Activated naive CD8-positive, alpha-beta T cell treated with anti-CD3 and anti-CD28 coated beads, Interleukin-2, amount 50 U/mL, for 16 hours (primary cell): ENCODE data around the gene SLC29A1.
"Not testable (repeated sequence)": the region's sequence is repeated elsewhere in the genome, so short reads cannot be mapped to it uniquely, and the experiment has no call there.

ENCODE experiments used
- DNase-seq: peaks from one replicate; pipeline ENCODE4 v3.0.0-alpha.2; 2020; ENCODE audit warnings: low read depth, low spot score

The SLC29A1 gene

GRCh38 chr6:44223319-44224028, at the start of gene SLC29A1:
Gene SLC29A1, plus strand, starts transcription at chr6:44223595. Its CDS starts 3,719 bp downstream, at chr6:44227314.
- peak; percentile 66 for DNase-seq

- DNase-seq: no peak
Measured at GRCh38 chr6:44176130-44176761, 47.1 kb upstream of the SLC29A1 start.

GRCh38 chr6:44176762-44177509, 46.5 kb upstream of the SLC29A1 start:
- no peak for DNase-seq

- DNase-seq: no peak
Measured at GRCh38 chr6:44177691-44178423, 45.5 kb upstream of the SLC29A1 start.

GRCh38 chr6:44178424-44179071, 44.8 kb upstream of the SLC29A1 start:
- DNase-seq: no peak

GRCh38 chr6:44179072-44179536, 44.3 kb upstream of the SLC29A1 start:
- no peak for DNase-seq

GRCh38 chr6:44179648-44180047, 43.7 kb upstream of the SLC29A1 start:
- DNase-seq: no peak

- no peak for DNase-seq
Measured at GRCh38 chr6:44180406-44180805, 43.0 kb upstream of the SLC29A1 start.

- no peak for DNase-seq
Measured at GRCh38 chr6:44180886-44181285, 42.5 kb upstream of the SLC29A1 start.

GRCh38 chr6:44181784-44182183, 41.6 kb upstream of the SLC29A1 start:
- DNase-seq: not testable (repeated sequence)

- no peak for DNase-seq
Measured at GRCh38 chr6:44182911-44183390, 40.4 kb upstream of the SLC29A1 start.

GRCh38 chr6:44183783-44184182, 39.6 kb upstream of the SLC29A1 start:
- DNase-seq: no peak

GRCh38 chr6:44185356-44185755, 38.0 kb upstream of the SLC29A1 start:
- not testable (repeated sequence) for DNase-seq

GRCh38 chr6:44185953-44186634, 37.3 kb upstream of the SLC29A1 start:
- DNase-seq: no peak

GRCh38 chr6:44186635-44187025, 36.8 kb upstream of the SLC29A1 start:
- no peak for DNase-seq

GRCh38 chr6:44188819-44189218, 34.6 kb upstream of the SLC29A1 start:
- no peak for DNase-seq

GRCh38 chr6:44189257-44189656, 34.1 kb upstream of the SLC29A1 start:
- no peak for DNase-seq

GRCh38 chr6:44190715-44191114, 32.7 kb upstream of the SLC29A1 start:
- no peak for DNase-seq

- no peak for DNase-seq
Measured at GRCh38 chr6:44192428-44193041, 30.9 kb upstream of the SLC29A1 start.

- no peak for DNase-seq
Measured at GRCh38 chr6:44193307-44193910, 30.0 kb upstream of the SLC29A1 start.
